ENCODE measurements around the gene MVD.

DNA sequence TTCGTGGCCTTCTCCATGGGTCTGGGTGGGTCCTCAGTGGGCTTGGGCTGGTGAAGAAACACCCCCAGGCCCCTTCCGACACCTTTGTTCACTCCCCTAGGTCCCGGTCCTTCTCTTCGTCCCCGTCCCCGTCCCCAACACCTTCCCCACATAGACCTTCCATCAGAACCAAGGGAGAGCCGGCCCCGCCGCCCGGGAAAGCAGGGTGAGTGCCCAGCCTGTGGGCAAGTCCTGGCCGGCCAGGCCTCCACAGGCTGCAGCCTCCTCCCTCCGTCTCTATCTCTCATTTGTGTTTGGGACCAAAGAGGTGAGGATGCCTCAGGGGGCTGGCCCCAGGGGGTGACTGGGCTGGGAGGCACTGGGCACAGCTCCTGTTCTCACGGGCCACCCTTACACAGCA, 39.0 kb downstream of the MVD start:
- TF ChIP-seq, protein P1, sequence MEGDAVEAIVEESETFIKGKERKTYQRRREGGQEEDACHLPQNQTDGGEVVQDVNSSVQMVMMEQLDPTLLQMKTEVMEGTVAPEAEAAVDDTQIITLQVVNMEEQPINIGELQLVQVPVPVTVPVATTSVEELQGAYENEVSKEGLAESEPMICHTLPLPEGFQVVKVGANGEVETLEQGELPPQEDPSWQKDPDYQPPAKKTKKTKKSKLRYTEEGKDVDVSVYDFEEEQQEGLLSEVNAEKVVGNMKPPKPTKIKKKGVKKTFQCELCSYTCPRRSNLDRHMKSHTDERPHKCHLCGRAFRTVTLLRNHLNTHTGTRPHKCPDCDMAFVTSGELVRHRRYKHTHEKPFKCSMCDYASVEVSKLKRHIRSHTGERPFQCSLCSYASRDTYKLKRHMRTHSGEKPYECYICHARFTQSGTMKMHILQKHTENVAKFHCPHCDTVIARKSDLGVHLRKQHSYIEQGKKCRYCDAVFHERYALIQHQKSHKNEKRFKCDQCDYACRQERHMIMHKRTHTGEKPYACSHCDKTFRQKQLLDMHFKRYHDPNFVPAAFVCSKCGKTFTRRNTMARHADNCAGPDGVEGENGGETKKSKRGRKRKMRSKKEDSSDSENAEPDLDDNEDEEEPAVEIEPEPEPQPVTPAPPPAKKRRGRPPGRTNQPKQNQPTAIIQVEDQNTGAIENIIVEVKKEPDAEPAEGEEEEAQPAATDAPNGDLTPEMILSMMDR (IDR thresholded peaks at IDR 0.05) = no peak
- no peak for TF ChIP-seq POLR2A (IDR thresholded peaks at IDR 0.05)

Measured in thyroid gland (tissue), 4 donors.